ENCODE data around the gene SHISA9.

DNA sequence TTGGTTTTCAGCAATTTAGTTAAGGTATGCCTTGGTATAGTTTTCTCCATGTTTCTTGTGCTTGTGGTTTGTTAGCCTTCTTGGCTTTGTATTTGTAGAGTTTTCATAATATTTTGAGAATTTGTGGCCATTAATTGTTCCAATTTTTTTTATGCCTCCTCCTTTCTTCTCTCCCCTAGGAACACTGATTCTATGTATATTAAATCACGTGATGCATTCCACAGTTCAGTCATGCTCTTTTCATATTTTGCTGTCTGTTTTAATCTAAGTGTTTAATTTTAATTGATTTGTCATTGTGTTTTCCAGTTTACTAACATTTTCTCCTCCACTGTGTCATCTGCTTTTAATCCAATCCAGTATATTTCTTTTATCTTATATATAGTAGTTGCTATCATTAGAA lies 263.6 kb downstream of the SHISA9 start:
- TF ChIP-seq, protein P1, sequence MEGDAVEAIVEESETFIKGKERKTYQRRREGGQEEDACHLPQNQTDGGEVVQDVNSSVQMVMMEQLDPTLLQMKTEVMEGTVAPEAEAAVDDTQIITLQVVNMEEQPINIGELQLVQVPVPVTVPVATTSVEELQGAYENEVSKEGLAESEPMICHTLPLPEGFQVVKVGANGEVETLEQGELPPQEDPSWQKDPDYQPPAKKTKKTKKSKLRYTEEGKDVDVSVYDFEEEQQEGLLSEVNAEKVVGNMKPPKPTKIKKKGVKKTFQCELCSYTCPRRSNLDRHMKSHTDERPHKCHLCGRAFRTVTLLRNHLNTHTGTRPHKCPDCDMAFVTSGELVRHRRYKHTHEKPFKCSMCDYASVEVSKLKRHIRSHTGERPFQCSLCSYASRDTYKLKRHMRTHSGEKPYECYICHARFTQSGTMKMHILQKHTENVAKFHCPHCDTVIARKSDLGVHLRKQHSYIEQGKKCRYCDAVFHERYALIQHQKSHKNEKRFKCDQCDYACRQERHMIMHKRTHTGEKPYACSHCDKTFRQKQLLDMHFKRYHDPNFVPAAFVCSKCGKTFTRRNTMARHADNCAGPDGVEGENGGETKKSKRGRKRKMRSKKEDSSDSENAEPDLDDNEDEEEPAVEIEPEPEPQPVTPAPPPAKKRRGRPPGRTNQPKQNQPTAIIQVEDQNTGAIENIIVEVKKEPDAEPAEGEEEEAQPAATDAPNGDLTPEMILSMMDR (IDR thresholded peaks at IDR 0.05), result no peak
- no peak for TF ChIP-seq ZFX (IDR thresholded peaks at IDR 0.05; ENCODE audit: borderline replicate concordance)

Data from 22Rv1 (cell line).